ENCODE data around the gene SLC15A4. TPM values are rescaled to one million over a fixed set of nuclear protein-coding genes. Genes with fewer than 3 reads are reported as not detected.

The SLC15A4 gene
- total RNA-seq, 1 donor from 2014 or later, result 38.8 TPM

DNA sequence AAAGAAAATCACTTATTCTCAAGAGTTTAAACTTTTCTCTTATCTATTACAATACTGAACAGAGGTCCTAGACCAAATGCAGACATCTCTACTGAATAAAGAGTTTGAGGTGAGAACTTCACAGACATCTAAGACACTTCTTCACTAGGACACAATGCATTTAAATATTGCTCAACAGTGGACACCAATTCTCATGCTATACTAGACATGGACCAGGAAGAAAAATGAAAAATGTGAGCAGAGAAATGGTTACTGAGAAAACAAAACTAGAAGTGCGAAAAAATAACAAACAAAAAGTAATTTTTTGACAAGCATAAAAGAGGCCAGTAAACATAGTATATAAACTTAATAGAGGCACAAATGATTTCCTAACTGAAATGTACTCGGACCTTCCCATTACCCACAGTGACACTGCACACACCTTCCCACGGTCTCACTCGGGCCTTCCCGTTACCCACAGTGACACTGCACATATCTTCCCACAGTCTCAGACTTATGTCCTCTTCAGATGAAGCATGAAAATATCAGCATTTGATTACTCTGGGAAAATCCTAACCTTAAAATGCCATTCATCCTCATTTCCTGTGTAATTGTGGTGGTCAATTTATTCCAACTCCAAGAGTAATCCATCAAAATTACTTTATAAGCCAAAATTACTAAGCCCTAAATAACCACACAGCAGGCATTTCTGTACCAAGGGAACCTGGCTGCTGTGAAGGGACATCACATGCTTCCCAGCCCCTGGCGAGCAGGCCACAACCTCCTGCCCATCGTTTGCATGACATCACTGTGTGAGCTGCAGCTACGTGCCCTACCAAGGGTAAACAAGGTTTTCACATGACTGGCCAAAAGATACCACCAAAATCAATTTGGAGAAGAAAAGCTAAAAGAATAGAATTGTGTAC lies 6.4 kb downstream of the SLC15A4 start:
- H3K4me1 Mint-ChIP-seq (ENCODE audit: low read depth), result peaks cover 66% of the 10 kb centered on the region
- peak overlapping the region; percentile 24 for H3K4me3 Mint-ChIP-seq (ENCODE audit: low read depth)
- H3K9me3 Mint-ChIP-seq, result no peaks in the 10 kb centered on the region
- H3K27me3 Mint-ChIP-seq (ENCODE audit: low read depth), result no peaks in the 10 kb centered on the region
- DNase-seq (ENCODE audit: low spot score), result no peak
- peak overlapping the region; percentile 79 for H3K27ac Mint-ChIP-seq
- intact Hi-C loops (cut with micrococcal nuclease), result no loop called here
- peaks cover 56% of the 10 kb centered on the region for H3K36me3 Mint-ChIP-seq (ENCODE audit: low read depth)

DNA sequence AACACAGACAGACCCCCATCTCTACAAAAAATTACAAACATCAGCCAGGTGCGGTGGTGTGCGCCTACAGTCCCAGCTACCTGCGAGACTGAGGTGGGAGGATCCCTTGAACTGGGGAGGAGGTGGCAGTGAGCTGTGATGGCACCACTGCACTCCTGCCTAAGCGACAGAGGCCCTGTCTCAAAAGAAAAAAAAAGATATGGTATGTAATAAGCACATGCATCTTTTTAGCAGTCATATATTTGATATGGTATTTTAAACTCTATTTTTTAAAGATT lies 7.2 kb downstream of the SLC15A4 start:
- intact Hi-C loops (cut with micrococcal nuclease), result no loop called here
- Mint-ChIP-seq H3K36me3 (ENCODE audit: low read depth) (peaks cover 55% of the 10 kb centered on the region), H3K27ac (no peak overlapping the region), H3K9me3 (no peaks in the 10 kb centered on the region), H3K4me3 (ENCODE audit: low read depth) (no peak overlapping the region), H3K4me1 (ENCODE audit: low read depth) (peaks cover 65% of the 10 kb centered on the region), H3K27me3 (ENCODE audit: low read depth) (no peaks in the 10 kb centered on the region)
- DNase-seq (ENCODE audit: low spot score), result no peak

DNA sequence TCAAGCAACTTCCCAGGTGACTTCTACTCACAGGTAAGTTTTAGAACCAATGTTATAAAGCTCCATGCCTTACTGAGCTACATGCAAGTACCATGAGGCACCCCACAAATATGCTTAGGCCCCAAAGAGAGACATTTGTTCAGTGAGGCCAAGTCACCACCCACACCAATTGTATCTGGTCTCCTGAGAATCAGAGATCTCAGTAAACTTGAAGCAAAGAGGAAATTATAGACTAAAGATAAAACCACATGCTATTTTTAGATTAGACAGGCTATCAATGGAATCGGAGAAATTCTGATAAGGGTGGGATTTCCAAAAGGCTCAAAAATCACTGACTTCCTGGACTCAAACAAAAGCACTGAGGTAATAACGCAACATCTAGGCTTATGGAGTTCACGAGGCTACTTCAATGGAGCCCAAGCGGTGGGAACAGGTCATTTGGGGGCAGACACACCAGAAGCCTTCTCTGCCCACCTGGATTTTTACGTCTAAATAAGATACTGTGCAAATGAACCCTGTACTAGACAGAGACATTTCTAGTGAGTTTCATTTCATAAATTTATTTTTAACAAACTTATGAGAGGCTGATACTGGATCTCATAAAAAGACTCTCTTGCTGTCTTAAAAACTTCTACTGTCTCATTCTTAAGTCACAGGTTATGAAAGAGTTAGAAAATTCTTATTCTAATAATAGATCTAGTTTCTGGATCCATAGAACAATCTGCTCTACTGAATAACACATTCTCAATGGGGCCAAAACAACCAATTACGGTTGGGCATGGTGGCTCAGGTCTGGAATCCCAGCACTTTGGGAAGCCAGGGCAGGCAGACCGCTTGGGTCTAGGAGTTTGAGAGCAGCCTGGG lies 7.7 kb downstream of the SLC15A4 start:
- H3K27me3 Mint-ChIP-seq (ENCODE audit: low read depth), result no peaks in the 10 kb centered on the region
- H3K9me3 Mint-ChIP-seq, result no peaks in the 10 kb centered on the region
- H3K4me1 Mint-ChIP-seq (ENCODE audit: low read depth), result peaks cover 65% of the 10 kb centered on the region
- H3K27ac Mint-ChIP-seq, result peak overlapping the region; percentile 39
- H3K36me3 Mint-ChIP-seq (ENCODE audit: low read depth), result peaks cover 50% of the 10 kb centered on the region
- H3K4me3 Mint-ChIP-seq (ENCODE audit: low read depth), result no peak overlapping the region
- no peak for DNase-seq (ENCODE audit: low spot score)
- intact Hi-C loops (cut with micrococcal nuclease), result no loop called here

DNA sequence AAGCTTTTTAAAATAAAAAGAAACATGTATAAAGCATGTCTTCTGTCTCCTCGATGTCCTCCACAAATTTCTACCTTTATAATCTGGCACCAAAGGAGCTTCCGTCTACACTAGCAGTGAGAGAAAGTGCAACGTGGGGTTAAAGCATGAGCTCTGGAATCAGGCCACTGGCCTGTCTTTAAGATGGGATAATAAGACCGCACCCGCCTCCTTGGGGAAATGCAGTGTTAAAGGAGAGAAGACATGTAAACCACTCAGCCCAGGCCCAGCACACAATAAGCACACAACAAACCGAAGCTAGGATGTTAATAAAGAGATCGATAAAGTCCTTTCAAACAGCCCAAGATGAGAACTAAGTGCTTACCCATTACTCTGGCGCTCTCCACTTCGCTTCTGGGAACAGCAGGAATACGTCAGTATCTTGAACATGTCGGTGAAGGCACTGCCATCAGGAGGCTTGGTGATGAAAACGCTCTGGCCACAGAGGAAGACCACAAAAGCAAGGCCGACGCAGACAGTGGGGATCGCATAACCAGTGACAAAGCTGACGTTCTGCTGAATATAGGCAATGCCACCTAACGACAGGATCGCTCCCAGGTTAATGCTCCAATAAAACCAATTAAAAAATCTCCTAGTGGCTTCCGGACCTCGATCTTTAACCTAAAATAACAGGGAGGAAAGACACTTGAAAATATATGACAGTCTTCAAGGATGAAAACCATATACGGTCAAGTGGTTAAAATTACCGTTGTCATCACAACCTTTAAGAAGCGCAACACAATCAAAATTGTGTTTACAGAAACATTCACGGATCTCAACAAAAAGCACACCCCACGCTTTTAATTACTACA lies 9.1 kb downstream of the SLC15A4 start:
- Mint-ChIP-seq H3K9me3 (no peaks in the 10 kb centered on the region), H3K4me1 (ENCODE audit: low read depth) (peaks cover 73% of the 10 kb centered on the region), H3K36me3 (ENCODE audit: low read depth) (peaks cover 49% of the 10 kb centered on the region), H3K27ac (no peak overlapping the region), H3K27me3 (ENCODE audit: low read depth) (no peaks in the 10 kb centered on the region), H3K4me3 (ENCODE audit: low read depth) (no peak overlapping the region)
- DNase-seq (ENCODE audit: low spot score), result no peak
- intact Hi-C loops (cut with micrococcal nuclease), result no loop called here

DNA sequence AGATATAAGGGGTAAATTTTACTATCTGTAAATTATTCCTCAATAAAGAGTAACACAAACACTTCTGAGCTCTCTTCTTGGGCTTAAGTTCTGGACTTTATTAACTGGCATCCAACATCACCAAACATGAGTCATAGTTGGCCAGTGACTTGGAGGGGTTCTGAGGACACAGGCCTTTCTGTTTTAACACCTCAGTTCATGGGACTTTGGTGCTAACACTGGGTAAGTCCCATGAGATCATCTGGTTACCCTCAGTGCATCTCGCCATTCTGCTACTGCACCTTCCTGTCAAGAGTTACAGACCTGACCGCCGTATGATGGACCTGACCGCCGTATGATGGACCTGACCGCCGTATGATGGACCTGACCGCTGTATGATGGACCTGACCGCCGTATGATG lies 9.9 kb downstream of the SLC15A4 start:
- Mint-ChIP-seq H3K4me1 (ENCODE audit: low read depth) (peaks cover 72% of the 10 kb centered on the region), H3K9me3 (no peaks in the 10 kb centered on the region), H3K27me3 (ENCODE audit: low read depth) (no peaks in the 10 kb centered on the region), H3K36me3 (ENCODE audit: low read depth) (peaks cover 52% of the 10 kb centered on the region), H3K4me3 (ENCODE audit: low read depth) (no peak overlapping the region), H3K27ac (peak overlapping the region; percentile 15)
- DNase-seq (ENCODE audit: low spot score), result no peak
- intact Hi-C loops (cut with micrococcal nuclease), result no loop called here

DNA sequence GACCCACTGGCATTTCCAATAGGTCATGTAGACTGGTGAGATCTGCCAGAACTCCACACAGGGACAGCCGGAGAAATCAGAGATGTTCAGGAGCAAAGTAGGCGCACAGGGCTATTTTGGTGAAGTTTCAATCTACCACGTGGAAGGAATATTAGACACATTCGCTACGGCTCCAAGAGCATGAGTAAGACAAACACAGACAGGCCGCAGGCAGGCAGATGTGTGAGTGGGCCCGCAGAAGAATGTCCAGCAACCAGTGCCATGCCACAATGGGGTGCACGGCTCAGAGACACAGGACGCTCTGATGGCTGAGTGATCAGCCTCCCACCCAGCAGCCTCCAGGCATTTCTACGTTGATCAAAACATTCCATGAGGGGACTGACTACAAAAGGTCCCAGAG lies 10.4 kb downstream of the SLC15A4 start:
- no peak for DNase-seq (ENCODE audit: low spot score)
- Mint-ChIP-seq H3K27me3 (ENCODE audit: low read depth) (no peaks in the 10 kb centered on the region), H3K27ac (no peak overlapping the region), H3K9me3 (no peaks in the 10 kb centered on the region), H3K4me1 (ENCODE audit: low read depth) (peaks cover 71% of the 10 kb centered on the region), H3K36me3 (ENCODE audit: low read depth) (peaks cover 57% of the 10 kb centered on the region), H3K4me3 (ENCODE audit: low read depth) (no peak overlapping the region)
- intact Hi-C loops (cut with micrococcal nuclease), result no loop called here

DNA sequence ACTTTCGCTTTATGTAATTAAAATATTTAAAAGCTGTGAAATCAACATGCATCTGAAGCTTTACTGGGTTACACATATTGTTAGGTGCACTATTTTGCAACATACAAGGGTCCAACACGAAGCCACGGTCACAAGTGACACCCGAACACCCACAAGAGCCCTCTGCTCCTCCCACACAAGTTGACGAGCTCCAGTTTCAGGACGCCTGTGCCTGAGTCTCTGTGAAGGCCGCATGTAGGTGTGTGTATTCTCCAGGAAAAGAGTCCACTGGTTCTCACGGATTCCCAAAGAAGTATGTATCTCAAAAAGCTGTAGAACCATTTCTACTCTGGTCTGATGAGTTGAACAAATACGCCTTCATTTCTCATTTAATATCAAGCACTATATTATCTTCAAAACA lies 12.0 kb downstream of the SLC15A4 start:
- no peak for DNase-seq (ENCODE audit: low spot score)
- H3K27ac Mint-ChIP-seq, result peak overlapping the region; percentile 52
- H3K4me3 Mint-ChIP-seq (ENCODE audit: low read depth), result peak overlapping the region; percentile 30
- no peaks in the 10 kb centered on the region for H3K27me3 Mint-ChIP-seq (ENCODE audit: low read depth)
- H3K9me3 Mint-ChIP-seq, result no peaks in the 10 kb centered on the region
- peaks cover 59% of the 10 kb centered on the region for H3K4me1 Mint-ChIP-seq (ENCODE audit: low read depth)
- intact Hi-C loops (cut with micrococcal nuclease), result loop anchor here (2.0 kb wide), 1 partner anchor 19 kb away; no protein-coding TSS in a partner anchor
- peaks cover 65% of the 10 kb centered on the region for H3K36me3 Mint-ChIP-seq (ENCODE audit: low read depth)

DNA sequence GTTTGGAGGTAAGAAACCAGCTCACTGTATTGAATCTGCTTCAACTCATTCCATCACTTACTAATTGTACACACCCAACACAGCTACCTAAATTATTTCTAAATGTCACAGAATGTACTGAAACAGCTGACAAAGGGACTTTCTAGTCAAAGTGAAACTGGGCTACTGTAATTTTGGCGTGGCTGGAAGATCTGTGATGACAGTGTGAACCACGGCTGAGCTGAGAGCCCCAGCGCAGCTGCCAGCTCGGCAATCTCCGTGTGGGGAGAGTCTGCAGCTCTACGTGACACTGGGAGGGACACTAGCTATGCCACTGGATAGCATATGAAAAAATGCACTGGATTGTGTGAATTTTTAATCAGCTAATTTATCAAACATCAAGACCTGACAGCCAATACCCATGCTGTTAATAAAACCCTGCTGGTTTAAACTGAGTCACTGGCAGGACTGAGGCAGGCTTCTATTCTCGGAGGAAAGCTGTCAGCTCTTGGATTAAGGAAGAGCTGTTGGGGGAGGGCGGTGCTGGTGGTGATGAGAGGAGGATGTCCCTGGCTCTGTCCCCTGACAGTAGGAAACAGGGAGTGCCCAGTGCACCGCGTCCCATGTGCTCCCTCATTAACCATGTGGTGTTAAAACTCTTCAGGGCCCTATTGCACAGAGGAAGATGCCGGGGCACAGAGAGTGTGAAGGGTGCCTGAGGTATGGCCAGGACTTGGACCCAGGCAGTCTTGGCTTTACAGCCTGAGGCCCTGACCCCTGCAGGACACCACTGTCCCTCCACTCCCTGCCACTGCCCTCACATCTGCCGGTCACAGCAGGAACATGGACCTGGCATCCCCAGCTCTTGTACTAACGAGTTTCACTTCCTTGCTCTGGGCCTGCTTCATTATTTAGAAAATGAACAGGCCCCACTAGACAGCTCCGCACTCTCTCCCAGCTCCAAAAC lies 13.3 kb downstream of the SLC15A4 start:
- intact Hi-C loops (cut with micrococcal nuclease), result loop anchor here (1.0 to 2.0 kb wide), 2 partner anchors 20 to 105 kb away; no protein-coding TSS in a partner anchor
- peak overlapping the region; percentile 82 for H3K27ac Mint-ChIP-seq

DNA sequence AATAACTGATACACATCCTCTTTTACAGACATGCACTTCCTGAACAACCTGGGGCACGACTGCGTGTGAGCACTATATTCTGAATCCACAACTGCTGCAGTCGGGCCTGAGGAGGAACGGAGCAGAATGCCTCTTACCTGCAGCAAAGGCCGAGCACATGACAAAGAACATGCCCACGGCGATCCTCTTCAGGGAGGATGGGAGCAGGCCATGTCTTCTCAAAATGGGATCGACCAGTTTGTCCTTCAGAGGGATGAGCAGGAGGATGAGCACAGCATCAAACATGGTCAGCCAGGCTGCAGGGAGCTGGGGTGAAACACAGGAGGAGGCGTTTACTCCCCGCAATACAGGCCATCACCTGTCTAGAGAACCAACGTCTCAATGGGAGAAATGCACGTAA lies 15.1 kb downstream of the SLC15A4 start:
- peaks cover 6% of the 10 kb centered on the region for H3K9me3 Mint-ChIP-seq
- H3K4me1 Mint-ChIP-seq (ENCODE audit: low read depth), result peaks cover 38% of the 10 kb centered on the region
- H3K36me3 Mint-ChIP-seq (ENCODE audit: low read depth), result peaks cover 76% of the 10 kb centered on the region
- no peak overlapping the region for H3K27ac Mint-ChIP-seq
- intact Hi-C loops (cut with micrococcal nuclease), result no loop called here
- no peak overlapping the region for H3K4me3 Mint-ChIP-seq (ENCODE audit: low read depth)
- DNase-seq (ENCODE audit: low spot score), result no peak
- H3K27me3 Mint-ChIP-seq (ENCODE audit: low read depth), result no peaks in the 10 kb centered on the region

More for the DNA sequence above, 13.3 kb downstream of the SLC15A4 start:
- peaks cover 51% of the 10 kb centered on the region for H3K4me1 Mint-ChIP-seq (ENCODE audit: low read depth)
- H3K36me3 Mint-ChIP-seq (ENCODE audit: low read depth), result peaks cover 77% of the 10 kb centered on the region
- no peaks in the 10 kb centered on the region for H3K27me3 Mint-ChIP-seq (ENCODE audit: low read depth)
- DNase-seq (ENCODE audit: low spot score), result peak; percentile 41
- H3K4me3 Mint-ChIP-seq (ENCODE audit: low read depth), result peak overlapping the region; percentile 62
- no peaks in the 10 kb centered on the region for H3K9me3 Mint-ChIP-seq

DNA sequence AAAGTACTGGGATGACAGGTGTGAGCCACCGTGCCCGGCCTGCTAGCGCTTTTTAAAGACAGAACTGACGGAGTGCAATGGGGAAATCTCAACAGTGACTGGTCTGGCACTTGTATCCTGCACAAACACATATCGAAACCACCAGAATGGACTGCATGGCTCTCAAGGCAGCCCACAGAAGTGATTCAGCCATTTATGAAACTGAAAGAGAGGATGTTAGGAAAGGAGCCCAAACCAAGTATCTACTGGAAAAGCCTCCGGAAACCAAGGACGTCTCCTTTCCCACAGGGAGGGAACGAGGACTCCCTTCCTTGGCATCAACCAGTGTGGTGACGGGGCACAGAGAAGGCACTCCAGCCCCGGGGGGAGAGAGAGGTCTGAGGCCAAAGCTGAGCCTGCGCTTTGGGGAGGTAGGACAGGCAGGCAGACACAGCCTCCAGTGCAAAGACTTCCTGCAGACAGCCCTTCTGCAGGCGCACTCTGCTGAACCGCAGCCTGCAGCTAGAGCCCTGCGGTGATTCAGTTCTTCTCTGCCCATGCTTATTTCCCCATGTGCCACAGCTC lies 16.5 kb downstream of the SLC15A4 start:
- H3K4me3 Mint-ChIP-seq (ENCODE audit: low read depth), result no peak overlapping the region
- H3K9me3 Mint-ChIP-seq, result peaks cover 6% of the 10 kb centered on the region
- no peaks in the 10 kb centered on the region for H3K27me3 Mint-ChIP-seq (ENCODE audit: low read depth)
- no peak overlapping the region for H3K27ac Mint-ChIP-seq
- peaks cover 39% of the 10 kb centered on the region for H3K4me1 Mint-ChIP-seq (ENCODE audit: low read depth)
- intact Hi-C loops (cut with micrococcal nuclease), result no loop called here
- H3K36me3 Mint-ChIP-seq (ENCODE audit: low read depth), result peaks cover 77% of the 10 kb centered on the region
- no peak for DNase-seq (ENCODE audit: low spot score)

DNA sequence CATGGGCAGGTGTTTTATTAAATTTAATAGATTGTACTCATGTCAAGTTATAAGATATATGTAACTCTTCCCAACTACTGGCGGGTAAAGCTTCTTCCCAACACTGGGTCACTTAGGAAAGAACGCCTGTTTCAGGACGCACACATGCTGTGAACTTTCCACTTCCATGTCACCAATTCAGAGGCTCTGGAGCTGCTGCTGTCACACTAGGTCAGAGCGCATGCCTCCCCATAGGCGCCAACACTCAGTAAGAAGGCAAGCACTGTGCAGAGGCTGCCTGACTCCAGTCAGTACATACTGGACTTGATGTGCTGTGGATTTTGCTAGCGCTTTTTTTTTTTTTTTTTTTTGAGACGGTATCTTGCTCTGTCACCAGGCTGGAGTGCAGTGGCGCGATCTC lies 17.2 kb downstream of the SLC15A4 start:
- Mint-ChIP-seq H3K27ac (no peak overlapping the region), H3K9me3 (peaks cover 6% of the 10 kb centered on the region), H3K4me3 (ENCODE audit: low read depth) (no peak overlapping the region), H3K4me1 (ENCODE audit: low read depth) (peaks cover 39% of the 10 kb centered on the region), H3K27me3 (ENCODE audit: low read depth) (no peaks in the 10 kb centered on the region), H3K36me3 (ENCODE audit: low read depth) (peaks cover 77% of the 10 kb centered on the region)
- intact Hi-C loops (cut with micrococcal nuclease), result no loop called here
- no peak for DNase-seq (ENCODE audit: low spot score)

All from activated T-helper 2 cell treated with anti-CD3 and anti-CD28 coated beads, Interferon-gamma antibody, Interleukin-2, Interleukin-4, amounts not matched to agents 10 μg/mL and 5 μg/mL and 100 μg/mL, durations not matched to agents 14 hours and 24 hours and 36 hours (primary cell).